ENCODE measurements around the gene PLCB1.

PLCB1 gene

GRCh38 chr20:8364734-8365078, 232.6 kb downstream of the PLCB1 start:
- Histone ChIP-seq H3K4me1 (ENCODE audit: control insufficient read depth in 2 of 2, insufficient read depth in 1 of 2, low read depth in 1 of 2, low read length in 2 of 2) (peaks cover 4% of the 10 kb centered on the region in 2 donors), H3K9me3 (replicated peaks in 1 of 2; ENCODE audit: control insufficient read depth in 2 of 2, insufficient read depth in 1 of 2, low read depth in 1 of 2, low read length in 2 of 2) (no peaks in the 10 kb centered on the region), H2AFZ (ENCODE audit: low read length) (no peak overlapping the region), H2BK12ac (ENCODE audit: low read length) (no peak overlapping the region), H4K91ac (ENCODE audit: low read depth, low read length, poor library complexity) (no peak overlapping the region), H4K8ac (ENCODE audit: low read depth, low read length) (no peak overlapping the region), H3K14ac (ENCODE audit: low read length) (no peak overlapping the region), H2BK15ac (ENCODE audit: low read length) (no peak overlapping the region), H2BK120ac (ENCODE audit: low read depth, low read length) (no peak overlapping the region), H3K27ac (replicated peaks; ENCODE audit: low read length) (no peak overlapping the region), H3K23ac (ENCODE audit: low read depth, low read length, poor library complexity) (no peak overlapping the region), H3K4me2 (ENCODE audit: insufficient read depth, low read length, poor library complexity, severe bottlenecking) (no peak overlapping the region), H3K18ac (ENCODE audit: low read length) (no peak overlapping the region), H3K27me3 (ENCODE audit: control insufficient read depth in 3 of 3, insufficient read depth in 3 of 3, low read depth in 1 of 3, low read length in 3 of 3) (no peaks in the 10 kb centered on the region), H3K36me3 (replicated peaks in 1 of 2; ENCODE audit: control insufficient read depth in 2 of 2, insufficient read depth in 2 of 2, low read length in 2 of 2) (no peaks in the 10 kb centered on the region), H2BK5ac (ENCODE audit: low read length) (no peak overlapping the region), H3K9ac (ENCODE audit: low read depth, low read length, poor library complexity) (no peak overlapping the region), H3K4me3 (ENCODE audit: low read length in 2 of 2) (no peak overlapping the region), H2AK5ac (ENCODE audit: low read depth, low read length) (no peak overlapping the region), H3K79me1 (ENCODE audit: low read depth, low read length) (no peaks in the 10 kb centered on the region), H3K4ac (ENCODE audit: low read length) (no peak overlapping the region)
- no CpG with 5 or more reads among the region's 1 CpG for WGBS, 2 donors (ENCODE audit: extremely low coverage in 2 of 2, insufficient read length in 2 of 2, insufficient replicate concordance in 1 of 2)
- no peak for DNase-seq (ENCODE audit: low spot score)

GRCh38 chr20:8365634-8366033, 233.6 kb downstream of the PLCB1 start:
- Histone ChIP-seq H3K9ac (ENCODE audit: low read depth, low read length, poor library complexity) (no peak overlapping the region), H3K9me3 (replicated peaks in 1 of 2; ENCODE audit: control insufficient read depth in 2 of 2, insufficient read depth in 1 of 2, low read depth in 1 of 2, low read length in 2 of 2) (no peaks in the 10 kb centered on the region), H3K27me3 (ENCODE audit: control insufficient read depth in 3 of 3, insufficient read depth in 3 of 3, low read depth in 1 of 3, low read length in 3 of 3) (no peaks in the 10 kb centered on the region), H3K4ac (ENCODE audit: low read length) (no peak overlapping the region), H2AFZ (ENCODE audit: low read length) (no peak overlapping the region), H3K36me3 (replicated peaks in 1 of 2; ENCODE audit: control insufficient read depth in 2 of 2, insufficient read depth in 2 of 2, low read length in 2 of 2) (no peaks in the 10 kb centered on the region), H3K14ac (ENCODE audit: low read length) (no peak overlapping the region), H3K23ac (ENCODE audit: low read depth, low read length, poor library complexity) (no peak overlapping the region), H3K18ac (ENCODE audit: low read length) (no peak overlapping the region), H3K79me1 (ENCODE audit: low read depth, low read length) (no peaks in the 10 kb centered on the region), H4K91ac (ENCODE audit: low read depth, low read length, poor library complexity) (no peak overlapping the region), H2BK15ac (ENCODE audit: low read length) (no peak overlapping the region), H3K4me3 (ENCODE audit: low read length in 2 of 2) (no peak overlapping the region), H2BK120ac (ENCODE audit: low read depth, low read length) (no peak overlapping the region), H3K4me1 (ENCODE audit: control insufficient read depth in 2 of 2, insufficient read depth in 1 of 2, low read depth in 1 of 2, low read length in 2 of 2) (peaks cover 0 to 4% of the 10 kb centered on the region in 2 donors), H3K4me2 (ENCODE audit: insufficient read depth, low read length, poor library complexity, severe bottlenecking) (no peak overlapping the region), H2AK5ac (ENCODE audit: low read depth, low read length) (no peak overlapping the region), H3K27ac (replicated peaks; ENCODE audit: low read length) (no peak overlapping the region), H2BK5ac (ENCODE audit: low read length) (no peak overlapping the region), H2BK12ac (ENCODE audit: low read length) (no peak overlapping the region), H4K8ac (ENCODE audit: low read depth, low read length) (no peak overlapping the region)
- no peak for DNase-seq (ENCODE audit: low spot score)

GRCh38 chr20:8366303-8366923, 234.3 kb downstream of the PLCB1 start:
- Histone ChIP-seq H3K9ac (ENCODE audit: low read depth, low read length, poor library complexity) (no peak overlapping the region), H2AFZ (ENCODE audit: low read length) (no peak overlapping the region), H2BK15ac (ENCODE audit: low read length) (no peak overlapping the region), H4K8ac (ENCODE audit: low read depth, low read length) (no peak overlapping the region), H4K91ac (ENCODE audit: low read depth, low read length, poor library complexity) (no peak overlapping the region), H3K14ac (ENCODE audit: low read length) (no peak overlapping the region), H3K4me1 (ENCODE audit: control insufficient read depth in 2 of 2, insufficient read depth in 1 of 2, low read depth in 1 of 2, low read length in 2 of 2) (peaks cover 0 to 1% of the 10 kb centered on the region in 2 donors), H2AK5ac (ENCODE audit: low read depth, low read length) (no peak overlapping the region), H2BK120ac (ENCODE audit: low read depth, low read length) (no peak overlapping the region), H3K9me3 (replicated peaks in 1 of 2; ENCODE audit: control insufficient read depth in 2 of 2, insufficient read depth in 1 of 2, low read depth in 1 of 2, low read length in 2 of 2) (no peaks in the 10 kb centered on the region), H3K4me2 (ENCODE audit: insufficient read depth, low read length, poor library complexity, severe bottlenecking) (no peak overlapping the region), H3K18ac (ENCODE audit: low read length) (no peak overlapping the region), H3K27ac (replicated peaks; ENCODE audit: low read length) (no peak overlapping the region), H3K27me3 (ENCODE audit: control insufficient read depth in 3 of 3, insufficient read depth in 3 of 3, low read depth in 1 of 3, low read length in 3 of 3) (no peaks in the 10 kb centered on the region), H2BK12ac (ENCODE audit: low read length) (no peak overlapping the region), H3K4ac (ENCODE audit: low read length) (no peak overlapping the region), H2BK5ac (ENCODE audit: low read length) (no peak overlapping the region), H3K23ac (ENCODE audit: low read depth, low read length, poor library complexity) (no peak overlapping the region), H3K79me1 (ENCODE audit: low read depth, low read length) (no peaks in the 10 kb centered on the region), H3K36me3 (replicated peaks in 1 of 2; ENCODE audit: control insufficient read depth in 2 of 2, insufficient read depth in 2 of 2, low read length in 2 of 2) (no peaks in the 10 kb centered on the region), H3K4me3 (ENCODE audit: low read length in 2 of 2) (no peak overlapping the region)
- no peak for DNase-seq (ENCODE audit: low spot score)
- no CpG with 5 or more reads among the region's 5 CpGs for WGBS, 2 donors (ENCODE audit: extremely low coverage in 2 of 2, insufficient read length in 2 of 2, insufficient replicate concordance in 1 of 2)

GRCh38 chr20:8367689-8368088, 235.6 kb downstream of the PLCB1 start:
- Histone ChIP-seq H2BK5ac (ENCODE audit: low read length) (no peak overlapping the region), H3K23ac (ENCODE audit: low read depth, low read length, poor library complexity) (no peak overlapping the region), H3K4me2 (ENCODE audit: insufficient read depth, low read length, poor library complexity, severe bottlenecking) (no peak overlapping the region), H2AFZ (ENCODE audit: low read length) (no peak overlapping the region), H2BK120ac (ENCODE audit: low read depth, low read length) (no peak overlapping the region), H3K27me3 (ENCODE audit: control insufficient read depth in 3 of 3, insufficient read depth in 3 of 3, low read depth in 1 of 3, low read length in 3 of 3) (no peaks in the 10 kb centered on the region), H4K8ac (ENCODE audit: low read depth, low read length) (no peak overlapping the region), H3K9ac (ENCODE audit: low read depth, low read length, poor library complexity) (no peak overlapping the region), H3K36me3 (replicated peaks in 1 of 2; ENCODE audit: control insufficient read depth in 2 of 2, insufficient read depth in 2 of 2, low read length in 2 of 2) (no peaks in the 10 kb centered on the region), H3K18ac (ENCODE audit: low read length) (no peak overlapping the region), H3K4ac (ENCODE audit: low read length) (no peak overlapping the region), H3K27ac (replicated peaks; ENCODE audit: low read length) (no peak overlapping the region), H4K91ac (ENCODE audit: low read depth, low read length, poor library complexity) (no peak overlapping the region), H3K14ac (ENCODE audit: low read length) (no peak overlapping the region), H2BK15ac (ENCODE audit: low read length) (no peak overlapping the region), H3K4me1 (ENCODE audit: control insufficient read depth in 2 of 2, insufficient read depth in 1 of 2, low read depth in 1 of 2, low read length in 2 of 2) (no peaks in the 10 kb centered on the region), H2AK5ac (ENCODE audit: low read depth, low read length) (no peak overlapping the region), H3K79me1 (ENCODE audit: low read depth, low read length) (no peaks in the 10 kb centered on the region), H3K9me3 (replicated peaks in 1 of 2; ENCODE audit: control insufficient read depth in 2 of 2, insufficient read depth in 1 of 2, low read depth in 1 of 2, low read length in 2 of 2) (no peaks in the 10 kb centered on the region), H3K4me3 (ENCODE audit: low read length in 2 of 2) (no peak overlapping the region), H2BK12ac (ENCODE audit: low read length) (no peak overlapping the region)
- WGBS, 2 donors (ENCODE audit: extremely low coverage in 2 of 2, insufficient read length in 2 of 2, insufficient replicate concordance in 1 of 2), result no CpG with 5 or more reads among the region's 7 CpGs
- DNase-seq (ENCODE audit: low spot score), result no peak

All from neuronal stem cell (in vitro differentiated cells).